Neural cell (in vitro differentiated cells): ENCODE data around the gene PLAAT4. TPM values are rescaled to one million over a fixed set of nuclear protein-coding genes. Genes with fewer than 3 reads are reported as not detected.

Source experiments
- H2AFZ ChIP-seq: fragments of 200-600, 300-800 bp; sonication (generic), shearing (Covaris generic); 2 replicates; pipeline ENCODE4 v1.6.0; 2014; ENCODE audit warnings: low read depth, mild to moderate bottlenecking, antibody characterized with exemption, low read length, moderate library complexity
- H3F3A ChIP-seq: fragments of 200-600 bp; shearing (Covaris generic); 2 replicates; pipeline ENCODE4 v1.6.1; 2016; ENCODE audit warnings: mild to moderate bottlenecking, moderate library complexity, mixed read lengths, antibody characterized with exemption, low read length; ENCODE audit not compliant: insufficient read depth, poor library complexity, severe bottlenecking
- H3K27ac ChIP-seq: fragments of 200-600, 300-800 bp; sonication (generic), shearing (Covaris generic); 2 replicates; pipeline ENCODE4 v1.5.1; 2014; ENCODE audit warnings: mild to moderate bottlenecking, low read length, moderate library complexity
- H3K27me3 ChIP-seq: fragments of 300-800, 200-600 bp; sonication (generic), shearing (Covaris generic); 2 replicates; pipeline ENCODE4 v1.6.0; 2014; ENCODE audit warnings: mild to moderate bottlenecking, low read depth, low read length, moderate library complexity; ENCODE audit not compliant: insufficient read depth
- H3K36me3 ChIP-seq: fragments of 300-800, 200-600 bp; sonication (generic), shearing (Covaris generic); 2 replicates; pipeline ENCODE4 v1.5.1; 2014; ENCODE audit warnings: mild to moderate bottlenecking, antibody characterized with exemption, low read length, moderate library complexity; ENCODE audit not compliant: insufficient read depth
- H3K4me2 ChIP-seq: fragments of 300-800, 200-600 bp; sonication (generic), shearing (Covaris generic); 2 replicates; pipeline ENCODE4 v1.6.0; 2014; ENCODE audit warnings: mild to moderate bottlenecking, low read length
- H3K4me3 ChIP-seq: fragments of 300-800, 200-600 bp; sonication (generic), shearing (Covaris generic); 2 replicates; pipeline ENCODE4 v1.5.1; 2014; ENCODE audit warnings: mild to moderate bottlenecking, low read length, moderate library complexity
- H3K79me2 ChIP-seq: fragments of 200-600 bp; shearing (Covaris generic); replicated peaks from 2 replicates; pipeline ENCODE4 v1.6.0; 2014; ENCODE audit warnings: mild to moderate bottlenecking, low read length, moderate library complexity; ENCODE audit not compliant: insufficient read depth
- H3K9ac ChIP-seq: fragments of 300-800, 200-600 bp; sonication (generic), shearing (Covaris generic); 2 replicates; pipeline ENCODE4 v1.6.1; 2016; ENCODE audit warnings: mild to moderate bottlenecking, low read length, mixed read lengths
- H3K9me2 ChIP-seq: fragments of 200-600 bp; shearing (Covaris generic); 2 replicates; pipeline ENCODE4 v1.6.1; 2016; ENCODE audit warnings: mild to moderate bottlenecking, low read length, mixed read lengths; ENCODE audit not compliant: insufficient read depth
- H3K9me3 ChIP-seq: fragments of 200-600, 300-800 bp; sonication (generic), shearing (Covaris generic); 2 replicates; pipeline ENCODE4 v1.6.1; 2016; ENCODE audit warnings: mild to moderate bottlenecking, mixed run types, low read length, moderate library complexity, mixed read lengths
- H4K20me1 ChIP-seq: fragments of 200-600 bp; shearing (Covaris generic); 2 replicates; pipeline ENCODE4 v1.6.1; 2016; ENCODE audit warnings: mild to moderate bottlenecking, mixed run types; ENCODE audit not compliant: insufficient read depth
- CTCF ChIP-seq: fragments of 450-650 bp; IDR thresholded peaks from 2 replicates; pipeline ENCODE4 v1.5.1; 2014; ENCODE audit warnings: antibody characterized with exemption, mild to moderate bottlenecking, moderate library complexity; ENCODE audit not compliant: poor library complexity, severe bottlenecking
- EP300 ChIP-seq: fragments of 450-650 bp; conservative IDR thresholded peaks from 2 replicates; pipeline ENCODE4 v1.6.1; 2014; ENCODE audit warnings: antibody characterized with exemption, mild to moderate bottlenecking, moderate library complexity; ENCODE audit not compliant: poor library complexity, severe bottlenecking
- EZH2 ChIP-seq: fragments of 200-600, 300-800 bp; shearing (Covaris generic), sonication (generic); IDR thresholded peaks from 2 replicates; pipeline ENCODE4 v1.6.1; 2014; ENCODE audit warnings: antibody characterized with exemption, low read length, borderline replicate concordance, mild to moderate bottlenecking; ENCODE audit not compliant: insufficient read depth, poor library complexity, severe bottlenecking
- MXI1 ChIP-seq: fragments of 450-650 bp; conservative IDR thresholded peaks from 2 replicates; pipeline ENCODE4 v1.6.1; 2014; ENCODE audit warnings: antibody characterized with exemption, mild to moderate bottlenecking; ENCODE audit not compliant: poor library complexity, severe bottlenecking
- POLR2AphosphoS5 ChIP-seq: IDR thresholded peaks from 2 replicates; pipeline ENCODE4 v1.6.1; 2012
- RAD21 ChIP-seq: fragments of 450-650 bp; conservative IDR thresholded peaks from 2 replicates; pipeline ENCODE4 v1.6.1; 2014; ENCODE audit warnings: antibody characterized with exemption, mild to moderate bottlenecking, moderate library complexity
- REST ChIP-seq: IDR thresholded peaks from 2 replicates; pipeline ENCODE4 v1.6.1; 2012; ENCODE audit warnings: borderline replicate concordance
- SMC3 ChIP-seq: fragments of 450-650 bp; conservative IDR thresholded peaks from 2 replicates; pipeline ENCODE4 v1.6.1; 2014; ENCODE audit warnings: antibody characterized with exemption, mild to moderate bottlenecking, moderate library complexity; ENCODE audit not compliant: poor library complexity
- TAF1 ChIP-seq: IDR thresholded peaks from 2 replicates; pipeline ENCODE4 v1.6.1; 2012; ENCODE audit warnings: low read depth
- polyA plus RNA-seq: library from polyadenylated mRNA; depleted of rRNA; stranded (reverse); fragments of >200 nt; gene quantifications from 2 replicates; pipeline ENCODE4 v1.2.3, GENCODE V29; 2014

Gene PLAAT4
- polyA plus RNA-seq, 1 donor from 2014 or later: not detected

GRCh38 chr11:63501236-63501635 is 35.4 kb upstream of the PLAAT4 start:
- H3K27me3 ChIP-seq: no peaks in the 10 kb centered on the region
- no peaks in the 10 kb centered on the region for H3K79me2 ChIP-seq
- no peaks in the 10 kb centered on the region for H4K20me1 ChIP-seq
- no peaks in the 10 kb centered on the region for H3K9me3 ChIP-seq
- H3F3A ChIP-seq: no peaks in the 10 kb centered on the region
- no peaks in the 10 kb centered on the region for H3K36me3 ChIP-seq
- TF ChIP-seq CTCF (no peak), RAD21 (no peak), TAF1 (no peak), REST (no peak), SMC3 (no peak), EP300 (no peak), POLR2AphosphoS5 (no peak), EZH2 (no peak), MXI1 (no peak)
- H3K9me2 ChIP-seq: no peaks in the 10 kb centered on the region
- no peak overlapping the region for H3K4me2 ChIP-seq
- no peak overlapping the region for H3K4me3 ChIP-seq
- H2AFZ ChIP-seq: no peak overlapping the region
- no peak overlapping the region for H3K9ac ChIP-seq
- H3K27ac ChIP-seq: no peak overlapping the region

- no peaks in the 10 kb centered on the region for H3K27me3 ChIP-seq
- H3K9me3 ChIP-seq: no peaks in the 10 kb centered on the region
- TF ChIP-seq CTCF: no peak
- no peak for TF ChIP-seq REST
- TF ChIP-seq TAF1: no peak
- no peak for TF ChIP-seq EZH2
- TF ChIP-seq POLR2AphosphoS5: no peak
- no peak for TF ChIP-seq RAD21
- no peak for TF ChIP-seq MXI1
- TF ChIP-seq EP300: no peak
- TF ChIP-seq SMC3: no peak
These were observed 34.3 kb upstream of the PLAAT4 start for GRCh38 chr11:63502252-63502820.

More at GRCh38 chr11:63502252-63502820, 34.3 kb upstream of the PLAAT4 start:
- H3K36me3 ChIP-seq: no peaks in the 10 kb centered on the region
- no peaks in the 10 kb centered on the region for H3K9me2 ChIP-seq
- H2AFZ ChIP-seq: no peak overlapping the region
- H3K27ac ChIP-seq: no peak overlapping the region
- H3F3A ChIP-seq: no peaks in the 10 kb centered on the region
- H3K4me3 ChIP-seq: no peak overlapping the region
- H3K9ac ChIP-seq: no peak overlapping the region
- no peak overlapping the region for H3K4me2 ChIP-seq
- H3K79me2 ChIP-seq: no peaks in the 10 kb centered on the region
- H4K20me1 ChIP-seq: no peaks in the 10 kb centered on the region
